BLaER1 (cell line): Measurements from ENCODE around the gene PBX1.

Experiments
- H3K27ac ChIP-seq: shearing (Covaris generic); formaldehyde crosslinking; 2 replicates; pipeline ENCODE4 v1.8.1; 2022
- H3K27me3 ChIP-seq: shearing (Covaris generic); formaldehyde crosslinking; 2 replicates; pipeline ENCODE4 v1.8.1; 2022
- H3K36me3 ChIP-seq: shearing (Covaris generic); formaldehyde crosslinking; 2 replicates; pipeline ENCODE4 v1.8.1; 2022
- H3K4me1 ChIP-seq: shearing (Covaris generic); formaldehyde crosslinking; 2 replicates; pipeline ENCODE4 v1.8.1; 2022
- H3K4me2 ChIP-seq: shearing (Covaris generic); formaldehyde crosslinking; 2 replicates; pipeline ENCODE4 v1.8.1; 2022
- H3K4me3 ChIP-seq: shearing (Covaris generic); formaldehyde crosslinking; 2 replicates; pipeline ENCODE4 v1.8.1; 2022
- H3K9ac ChIP-seq: shearing (Covaris generic); formaldehyde crosslinking; 2 replicates; pipeline ENCODE4 v1.8.1; 2022
- H3K9me3 ChIP-seq: shearing (Covaris generic); formaldehyde crosslinking; 2 replicates; pipeline ENCODE4 v1.8.1; 2022
- H4K20me1 ChIP-seq: shearing (Covaris generic); formaldehyde crosslinking; 2 replicates; pipeline ENCODE4 v1.8.1; 2022
- Cebpa-rat ChIP-seq: shearing (Covaris generic); IDR thresholded peaks from 2 replicates; pipeline ENCODE4 v1.8.1; 2022

Gene PBX1

DNA sequence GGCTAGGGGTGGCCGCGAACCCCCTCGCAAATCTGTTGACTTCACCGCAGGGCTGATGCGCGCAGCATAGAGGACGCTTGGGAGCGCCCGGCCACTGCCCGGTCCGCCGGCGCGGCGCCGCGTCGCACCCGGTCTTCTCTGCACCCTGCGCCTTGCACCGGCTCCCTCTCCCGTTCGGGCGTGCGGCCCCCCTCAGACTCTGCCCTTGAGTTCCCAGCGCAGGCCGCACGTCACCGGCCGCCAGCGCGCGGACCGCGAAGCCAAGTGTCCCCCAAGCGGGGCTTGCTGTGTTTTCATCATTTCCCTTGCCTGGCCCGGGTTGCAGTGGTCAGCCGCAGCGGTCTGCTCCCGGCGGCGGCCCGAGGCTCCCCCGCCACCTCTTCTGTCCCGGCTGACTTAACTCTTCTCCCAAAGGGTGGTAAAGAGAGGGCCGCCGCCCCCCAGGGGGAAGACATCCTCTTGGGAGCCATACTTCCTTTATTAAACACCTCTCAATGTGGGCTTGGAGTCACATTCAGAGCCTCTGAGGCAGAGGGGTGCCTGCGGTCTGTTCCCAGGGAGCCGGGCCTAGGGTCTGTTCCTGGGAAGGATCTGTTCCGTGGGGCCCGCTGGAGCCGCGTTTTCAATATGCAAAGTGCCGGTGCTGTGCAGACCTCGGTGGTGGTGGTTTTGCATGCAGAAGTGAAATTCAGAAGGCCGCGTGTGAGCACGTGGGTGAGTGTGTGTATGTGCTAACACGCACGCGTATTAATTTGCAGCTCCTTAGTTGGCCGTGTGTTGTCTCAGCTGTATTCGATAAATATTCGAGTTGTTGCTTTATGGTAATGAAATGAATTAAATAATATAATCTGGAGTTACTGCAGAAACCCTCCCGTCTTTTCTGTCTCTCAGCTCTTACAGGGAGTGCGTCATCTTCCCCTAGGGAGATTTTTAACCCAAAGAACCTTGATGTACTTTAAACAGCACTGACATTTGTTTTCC is 17.6 kb downstream of the PBX1 start:
- TF ChIP-seq Cebpa-rat: no peak
- Histone ChIP-seq H4K20me1 (no peaks in the 10 kb centered on the region), H3K36me3 (no peaks in the 10 kb centered on the region), H3K4me3 (no peak overlapping the region), H3K4me2 (no peak overlapping the region), H3K9me3 (no peaks in the 10 kb centered on the region), H3K27me3 (no peaks in the 10 kb centered on the region), H3K27ac (no peak overlapping the region), H3K4me1 (no peaks in the 10 kb centered on the region), H3K9ac (no peak overlapping the region)

- TF ChIP-seq Cebpa-rat: no peak
- no peaks in the 10 kb centered on the region for H3K9me3 ChIP-seq
- H4K20me1 ChIP-seq: no peaks in the 10 kb centered on the region
- H3K4me2 ChIP-seq: no peak overlapping the region
- H3K27ac ChIP-seq: no peak overlapping the region
- no peak overlapping the region for H3K9ac ChIP-seq
- no peak overlapping the region for H3K4me3 ChIP-seq
- H3K27me3 ChIP-seq: no peaks in the 10 kb centered on the region
- H3K4me1 ChIP-seq: no peaks in the 10 kb centered on the region
- no peaks in the 10 kb centered on the region for H3K36me3 ChIP-seq
These were observed 18.3 kb downstream of the PBX1 start for GRCh38 chr1:164577291-164577690.

DNA sequence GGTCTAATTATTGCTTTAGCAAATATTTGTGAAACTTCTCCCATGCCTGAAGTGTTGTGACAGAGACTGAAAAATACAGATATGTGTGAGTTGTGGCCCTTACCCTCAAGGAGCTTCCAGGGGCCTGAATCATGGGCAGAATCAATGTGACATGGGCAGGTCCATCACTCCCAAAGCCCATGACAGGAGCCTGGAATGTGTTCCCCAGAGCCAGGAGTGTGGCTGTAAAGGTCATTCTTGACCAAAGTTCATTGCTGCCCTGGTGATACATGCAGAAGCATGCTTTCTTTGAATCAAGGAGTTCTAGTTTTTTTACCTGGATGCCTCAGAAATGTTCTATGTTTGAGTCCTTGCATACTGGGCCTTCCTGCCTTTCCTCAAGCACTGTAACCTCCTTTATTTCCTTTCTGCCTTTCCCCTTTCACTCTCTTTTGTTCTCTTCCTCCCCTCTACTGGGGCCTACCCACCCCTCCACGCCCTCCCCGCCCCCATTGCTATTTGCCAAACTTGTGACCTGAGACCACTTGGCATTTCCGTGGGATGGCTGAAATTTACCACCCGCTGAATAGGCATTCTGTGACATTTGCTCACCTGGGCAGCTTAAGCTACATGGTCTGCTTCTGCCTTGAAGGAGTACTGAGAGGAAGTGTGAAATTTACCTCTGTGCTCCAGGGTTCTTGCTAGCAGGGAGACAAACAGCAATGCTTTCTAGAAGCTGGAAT is 19.7 kb downstream of the PBX1 start:
- Histone ChIP-seq H3K9ac (no peak overlapping the region), H3K27ac (no peak overlapping the region), H3K4me2 (no peak overlapping the region), H3K36me3 (no peaks in the 10 kb centered on the region), H3K4me1 (no peaks in the 10 kb centered on the region), H4K20me1 (no peaks in the 10 kb centered on the region), H3K27me3 (no peaks in the 10 kb centered on the region), H3K9me3 (no peaks in the 10 kb centered on the region), H3K4me3 (no peak overlapping the region)
- TF ChIP-seq Cebpa-rat: no peak

DNA sequence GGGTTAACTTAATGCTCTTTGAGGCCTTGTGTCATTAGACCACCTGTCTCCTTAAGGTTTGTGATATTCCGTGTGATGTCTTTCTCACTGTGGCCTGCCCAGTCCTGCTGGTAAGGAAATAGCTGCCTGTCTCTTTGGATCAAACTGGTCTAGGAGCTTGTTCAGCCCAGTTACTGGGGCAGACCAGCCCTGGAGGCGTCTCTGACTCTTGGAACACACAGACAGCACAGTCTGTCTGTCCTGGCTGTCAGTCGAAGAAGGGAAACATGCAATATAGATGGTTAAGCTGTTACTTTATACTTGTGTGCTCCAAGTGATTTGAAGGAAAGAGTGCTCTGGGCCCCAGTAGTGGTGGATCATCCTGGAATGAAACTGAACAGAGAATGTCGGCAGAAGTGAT is 20.4 kb downstream of the PBX1 start:
- Histone ChIP-seq H4K20me1 (no peaks in the 10 kb centered on the region), H3K4me2 (no peak overlapping the region), H3K4me3 (no peak overlapping the region), H3K36me3 (no peaks in the 10 kb centered on the region), H3K4me1 (no peaks in the 10 kb centered on the region), H3K9me3 (no peaks in the 10 kb centered on the region), H3K27me3 (no peaks in the 10 kb centered on the region), H3K27ac (no peak overlapping the region), H3K9ac (no peak overlapping the region)
- TF ChIP-seq Cebpa-rat: no peak

GRCh38 chr1:164581762-164582161 is 22.8 kb downstream of the PBX1 start:
- Histone ChIP-seq H3K4me1 (no peaks in the 10 kb centered on the region), H3K9me3 (no peaks in the 10 kb centered on the region), H3K27ac (no peak overlapping the region), H3K27me3 (no peaks in the 10 kb centered on the region), H4K20me1 (no peaks in the 10 kb centered on the region), H3K36me3 (no peaks in the 10 kb centered on the region), H3K9ac (no peak overlapping the region), H3K4me3 (no peak overlapping the region), H3K4me2 (no peak overlapping the region)
- TF ChIP-seq Cebpa-rat: no peak

- no peak overlapping the region for H3K4me3 ChIP-seq
- no peaks in the 10 kb centered on the region for H3K4me1 ChIP-seq
- H4K20me1 ChIP-seq: no peaks in the 10 kb centered on the region
- no peak overlapping the region for H3K9ac ChIP-seq
- H3K4me2 ChIP-seq: no peak overlapping the region
- H3K36me3 ChIP-seq: no peaks in the 10 kb centered on the region
- H3K27ac ChIP-seq: no peak overlapping the region
- no peaks in the 10 kb centered on the region for H3K9me3 ChIP-seq
- TF ChIP-seq Cebpa-rat: no peak
- H3K27me3 ChIP-seq: no peaks in the 10 kb centered on the region
These were observed 24.2 kb downstream of the PBX1 start for GRCh38 chr1:164583196-164583595.

DNA sequence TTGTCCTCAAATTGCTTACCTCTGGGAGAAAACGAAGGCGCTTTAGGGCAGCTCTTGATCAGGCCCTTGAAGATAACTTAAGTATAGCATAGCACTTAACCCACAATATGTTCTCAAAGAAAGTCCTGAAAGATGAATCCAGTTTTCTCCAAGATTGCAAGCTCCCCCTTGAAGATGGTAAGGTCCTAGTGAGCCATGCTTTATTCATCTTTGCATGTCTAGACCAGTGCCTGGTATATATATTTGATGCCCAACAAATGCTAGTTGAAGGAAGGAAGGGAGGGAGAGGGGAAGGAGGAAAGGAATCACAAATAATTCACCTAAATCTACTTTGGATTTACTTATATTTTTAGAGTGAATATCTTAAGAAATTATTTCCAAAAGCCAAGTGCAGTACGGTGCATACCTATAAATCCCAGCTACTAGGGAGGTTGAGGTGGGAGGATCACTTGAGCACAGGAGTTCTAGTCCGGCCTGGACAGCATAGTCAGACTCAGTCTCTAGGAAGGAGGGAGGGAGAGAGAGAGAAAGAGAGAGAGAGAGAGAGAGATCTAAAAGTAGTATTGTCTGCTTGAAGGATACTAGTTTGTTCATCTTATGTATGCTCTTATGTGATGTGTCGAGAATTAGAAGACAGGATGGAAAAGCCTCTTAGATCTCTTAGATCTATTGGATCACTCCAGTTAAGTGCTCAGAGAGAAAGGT is 25.0 kb downstream of the PBX1 start:
- Histone ChIP-seq H3K27ac (no peak overlapping the region), H3K4me2 (no peak overlapping the region), H3K9me3 (no peaks in the 10 kb centered on the region), H3K4me1 (no peaks in the 10 kb centered on the region), H3K36me3 (no peaks in the 10 kb centered on the region), H3K4me3 (no peak overlapping the region), H3K9ac (no peak overlapping the region), H4K20me1 (no peaks in the 10 kb centered on the region), H3K27me3 (no peaks in the 10 kb centered on the region)
- no peak for TF ChIP-seq Cebpa-rat

DNA sequence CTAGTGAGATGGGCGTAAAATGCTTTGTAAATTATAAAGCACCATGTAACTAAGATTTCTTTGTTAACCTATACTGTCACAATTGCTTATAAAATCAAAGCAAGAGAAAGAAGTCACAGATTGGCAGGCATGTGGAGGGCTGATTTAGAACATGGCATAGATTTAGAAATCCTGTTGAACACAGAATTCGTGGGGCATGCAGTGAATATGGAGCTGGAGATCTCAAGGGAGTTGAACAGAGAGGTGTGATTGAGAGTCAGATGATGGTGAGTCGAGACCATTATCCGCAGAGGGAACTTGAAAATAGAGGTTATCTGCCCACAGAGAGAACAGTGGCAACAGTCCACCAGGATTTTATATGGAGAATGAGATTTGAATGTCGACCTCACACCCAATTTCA is 27.6 kb downstream of the PBX1 start:
- Histone ChIP-seq H3K27me3 (no peaks in the 10 kb centered on the region), H3K4me3 (no peak overlapping the region), H3K4me2 (no peak overlapping the region), H3K36me3 (no peaks in the 10 kb centered on the region), H3K9ac (no peak overlapping the region), H4K20me1 (no peaks in the 10 kb centered on the region), H3K9me3 (no peaks in the 10 kb centered on the region), H3K27ac (no peak overlapping the region), H3K4me1 (no peaks in the 10 kb centered on the region)
- TF ChIP-seq Cebpa-rat: no peak

DNA sequence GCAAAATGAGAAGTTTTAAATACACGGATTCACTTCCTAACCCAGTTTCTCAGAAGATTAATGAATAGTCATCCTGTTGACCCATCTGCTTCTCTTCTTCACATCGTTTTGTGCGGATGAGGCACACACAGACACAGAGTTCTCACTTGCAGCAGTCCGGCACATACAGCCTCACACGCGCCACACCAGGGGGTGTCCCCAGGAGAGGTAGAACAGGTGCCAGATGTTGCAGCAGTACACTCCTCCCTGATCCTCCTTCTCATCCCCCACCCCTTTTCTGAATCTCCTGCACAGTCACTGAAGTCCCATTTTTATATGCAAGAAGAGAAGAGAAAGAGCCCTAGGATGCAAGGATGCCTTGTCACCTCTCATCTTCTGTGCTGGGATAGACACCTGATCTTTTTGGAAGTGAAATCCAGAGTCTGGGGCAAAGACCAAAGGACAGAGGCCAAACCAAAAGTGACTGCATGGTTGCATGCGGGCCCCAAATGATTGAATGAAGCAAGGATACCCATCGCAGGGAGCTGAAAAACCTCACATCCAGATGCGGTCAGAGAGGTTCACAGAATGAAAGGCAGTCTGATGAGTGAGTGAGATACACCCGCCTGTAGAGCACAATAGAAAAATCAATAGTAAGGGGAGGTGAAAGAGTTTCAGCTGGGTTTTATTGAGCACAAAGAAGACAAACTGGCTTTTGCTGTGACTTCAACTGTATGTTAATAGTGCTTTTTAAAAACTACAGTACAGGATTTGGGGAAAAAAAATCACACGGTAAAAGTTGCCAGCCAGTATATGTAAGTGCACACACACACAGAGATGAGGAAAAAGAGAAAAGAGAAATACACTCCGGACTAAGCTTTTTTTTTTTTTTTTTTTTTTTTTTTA is 28.9 kb downstream of the PBX1 start:
- TF ChIP-seq Cebpa-rat: no peak
- Histone ChIP-seq H3K4me2 (no peak overlapping the region), H4K20me1 (no peaks in the 10 kb centered on the region), H3K36me3 (no peaks in the 10 kb centered on the region), H3K4me1 (no peaks in the 10 kb centered on the region), H3K9me3 (no peaks in the 10 kb centered on the region), H3K27me3 (no peaks in the 10 kb centered on the region), H3K9ac (no peak overlapping the region), H3K27ac (no peak overlapping the region), H3K4me3 (no peak overlapping the region)
